Kidney capillary endothelial cell (primary cell): ENCODE data around the gene CALY.
A peak's percentile ranks its signal among the peaks of the same experiment; 100 is the strongest.

Experiments
- DNase-seq: peaks from one replicate; pipeline ENCODE4 v3.0.0-alpha.2; 2018; ENCODE audit warnings: low spot score

CALY gene

DNA sequence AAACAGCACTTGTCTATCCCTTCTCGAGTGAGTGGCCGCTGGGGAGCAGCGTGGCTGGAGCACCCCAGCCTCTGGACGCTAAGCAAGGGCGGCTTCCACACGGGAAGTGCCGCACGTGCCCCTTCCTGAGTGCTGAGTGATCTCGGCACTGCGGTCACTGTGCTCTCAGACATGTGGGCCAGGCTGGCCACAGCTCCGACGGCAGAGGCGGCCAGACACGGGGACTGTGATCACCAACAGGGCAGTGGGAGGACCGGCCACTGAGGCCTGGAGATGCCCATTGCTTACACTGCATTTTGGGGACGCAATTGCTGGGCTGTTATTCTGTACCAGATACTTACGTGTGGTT is 29.4 kb upstream of the CALY start:
- DNase-seq: no peak

DNA sequence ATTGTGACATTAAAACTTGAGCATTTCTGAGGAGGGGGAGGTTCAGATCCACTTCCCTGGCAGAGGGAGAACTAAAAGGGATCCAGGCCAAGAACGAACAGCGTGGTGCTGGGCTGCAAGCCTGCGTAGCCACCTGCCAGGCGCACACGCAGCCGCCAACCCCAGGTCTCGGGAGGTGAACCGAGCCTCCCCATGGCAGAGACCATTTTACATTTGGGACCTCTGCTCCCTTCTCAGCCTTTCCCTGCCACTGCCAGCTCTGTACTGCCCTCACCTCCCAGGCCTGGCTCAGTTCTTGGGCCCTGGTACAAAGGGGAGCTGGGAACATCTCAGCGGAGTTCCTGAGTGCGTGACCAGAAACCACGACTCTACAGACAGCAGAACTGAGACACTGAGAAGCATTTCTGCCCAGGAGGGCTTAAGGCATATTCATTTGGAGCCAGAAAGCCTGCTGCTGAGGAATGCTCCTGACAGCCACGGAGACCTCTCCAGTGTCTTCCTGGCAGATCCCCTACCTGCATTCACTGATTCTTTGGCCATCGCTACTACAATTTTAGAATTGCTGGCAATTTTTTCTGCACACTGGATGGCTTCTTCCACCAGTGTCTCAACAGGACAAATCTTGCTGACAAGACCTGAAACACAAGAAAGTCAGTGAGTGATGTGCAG is 28.9 kb upstream of the CALY start:
- no peak for DNase-seq

DNA sequence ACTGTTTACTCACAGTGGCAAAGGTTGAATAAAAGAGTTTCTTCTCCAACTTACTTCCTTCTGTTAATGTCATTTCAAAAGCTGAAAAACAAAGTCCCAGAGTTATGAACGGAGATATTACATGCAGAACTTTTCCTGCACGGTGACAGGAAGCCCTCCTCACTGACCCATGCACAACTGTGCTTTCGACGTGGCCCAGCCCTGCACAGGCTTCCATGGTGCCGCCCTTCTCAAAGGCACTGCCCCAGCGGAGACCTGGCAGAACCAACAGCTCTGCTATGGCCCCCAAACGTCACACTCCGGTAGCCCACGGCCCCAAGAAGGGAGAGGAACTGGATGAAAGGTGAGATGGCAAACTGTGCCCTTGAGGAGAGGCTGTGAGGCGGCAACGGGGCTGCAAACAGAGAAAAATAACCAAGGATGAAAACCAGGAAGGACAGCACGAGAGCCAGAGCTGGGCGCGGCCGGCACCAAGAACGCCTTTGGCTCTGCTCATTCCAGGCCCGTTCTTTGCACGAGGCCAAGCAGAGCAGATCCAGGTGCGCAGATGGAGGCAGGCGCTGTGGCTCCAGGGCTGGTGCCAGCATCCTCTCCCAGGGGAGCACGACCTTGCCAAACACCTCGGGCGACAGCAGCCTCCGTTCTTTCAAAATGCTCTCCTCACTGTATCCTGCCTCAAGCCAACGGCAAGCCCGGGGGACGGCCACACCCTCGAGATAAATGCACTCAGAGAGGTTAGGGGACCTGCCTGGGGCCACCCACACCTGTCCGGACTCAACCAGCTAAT is 28.1 kb upstream of the CALY start:
- no peak for DNase-seq

DNA sequence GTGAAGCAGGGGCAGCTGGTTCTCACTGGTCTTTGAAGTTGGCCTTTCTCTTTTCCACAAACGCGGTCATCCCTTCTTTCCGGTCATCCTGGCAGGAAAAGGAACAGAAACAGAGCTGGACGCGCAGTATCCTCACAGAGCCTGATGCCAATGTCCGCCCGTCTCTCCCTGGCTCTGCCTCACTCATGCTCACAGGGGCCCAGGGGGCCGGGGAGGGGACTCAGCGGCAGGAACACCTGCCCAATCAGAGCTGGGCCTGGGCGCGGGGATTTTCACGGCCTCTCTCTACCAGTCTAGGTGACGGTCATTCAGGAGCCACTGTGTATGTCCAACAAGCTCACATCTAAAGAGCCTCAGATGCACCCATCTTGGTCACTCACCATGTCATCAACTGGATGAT is 26.1 kb upstream of the CALY start:
- DNase-seq: no peak

DNA sequence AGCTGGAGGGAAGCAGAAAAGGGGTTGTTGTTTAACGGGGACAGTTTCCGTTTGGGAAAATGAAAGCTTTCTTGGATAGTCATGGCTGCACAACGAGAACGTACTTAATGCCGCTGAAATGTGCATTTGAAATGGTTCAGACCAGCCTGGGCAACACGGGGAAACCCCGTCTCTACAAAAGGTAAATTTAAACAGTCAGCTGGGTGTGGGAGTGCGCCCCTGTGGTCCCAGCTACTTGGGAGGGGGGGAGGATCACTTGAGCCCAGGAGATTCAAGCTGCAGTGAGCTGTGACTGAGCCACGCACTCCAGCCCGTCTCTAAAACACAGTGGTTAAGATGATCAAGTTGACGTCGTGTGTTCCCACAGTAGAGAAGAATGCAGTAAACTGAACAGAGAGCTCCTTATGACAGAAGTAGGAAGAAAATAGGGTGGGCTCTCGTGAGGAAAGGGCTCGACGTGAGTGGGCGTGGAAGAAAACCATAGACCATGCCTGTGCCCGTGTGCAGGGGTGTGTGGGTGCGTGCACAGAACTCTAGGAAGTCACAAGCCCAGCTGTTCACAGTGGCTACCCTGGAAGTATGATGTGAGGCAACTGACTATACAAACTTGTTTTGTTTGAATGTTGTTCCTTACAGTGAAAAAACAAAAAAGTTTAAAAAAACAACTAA is 25.2 kb upstream of the CALY start:
- no peak for DNase-seq

DNA sequence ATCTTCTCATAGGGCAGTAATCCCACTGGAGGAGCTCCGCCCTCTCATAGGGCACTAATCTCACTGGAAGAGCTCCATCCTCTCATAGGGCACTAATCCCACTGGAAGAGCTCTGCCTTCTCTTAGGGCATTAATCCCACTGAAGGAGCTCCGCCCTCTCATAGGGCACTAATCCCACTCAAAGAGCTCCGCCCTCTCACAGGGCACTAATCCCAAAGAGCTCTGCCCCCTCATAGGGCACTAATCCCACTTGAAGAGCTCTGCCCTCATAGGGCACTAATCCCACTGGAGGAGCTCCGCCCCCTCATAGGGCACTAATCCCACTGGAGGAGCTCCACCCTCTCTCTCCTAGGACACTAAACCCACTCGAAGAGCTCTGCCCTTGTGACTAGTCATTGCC is 24.5 kb upstream of the CALY start:
- no peak for DNase-seq

DNA sequence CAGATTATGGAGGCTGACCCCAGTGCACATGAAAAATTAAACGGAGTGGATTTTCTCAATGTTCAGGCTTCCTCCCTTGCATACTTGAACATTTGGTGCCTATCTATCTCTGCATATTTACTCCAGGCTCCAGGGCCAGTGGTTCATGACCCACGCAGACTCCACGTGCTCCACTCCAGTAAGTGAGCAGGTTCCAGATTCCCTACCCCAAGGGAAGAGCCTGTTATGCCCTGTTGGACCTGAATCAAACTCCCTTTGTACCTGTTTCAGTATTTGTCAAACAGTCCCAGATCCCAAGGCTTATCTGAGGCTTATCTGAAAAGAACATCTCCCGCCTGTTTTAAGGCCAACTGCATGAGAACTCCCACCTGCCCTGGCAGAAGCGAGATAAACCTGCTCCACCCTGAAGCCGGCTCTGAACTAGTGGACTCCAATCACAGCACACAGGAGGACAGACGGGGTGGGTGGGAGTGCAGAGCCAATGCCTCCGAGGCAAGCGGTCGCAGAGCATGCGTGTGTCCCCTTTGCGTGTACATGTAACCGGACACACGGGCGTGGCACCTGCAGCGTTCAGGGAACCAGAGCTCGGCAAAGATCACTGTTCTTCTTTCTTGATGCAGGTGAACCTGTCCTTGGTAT is 23.4 kb upstream of the CALY start:
- DNase-seq: no peak

DNA sequence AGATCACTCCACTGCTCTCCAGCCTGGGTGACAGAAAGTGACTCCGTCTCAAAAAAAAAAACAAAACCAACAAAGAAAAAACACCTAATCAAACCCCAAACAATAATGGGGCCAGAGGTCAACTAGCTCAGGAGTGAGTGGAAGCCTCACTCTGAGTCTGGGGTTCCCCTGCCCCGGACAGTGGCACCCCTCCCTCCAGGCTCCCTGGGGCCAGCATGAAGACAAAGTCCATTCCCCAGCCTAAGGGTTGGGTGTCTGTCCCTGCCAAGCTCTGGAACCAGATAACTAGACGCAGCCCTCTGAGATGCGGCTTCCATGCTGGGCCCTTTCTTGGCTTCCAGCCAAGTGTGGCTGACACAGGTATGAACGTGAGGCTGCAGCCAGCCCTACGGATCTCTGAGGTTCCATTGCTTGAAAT is 22.9 kb upstream of the CALY start:
- no peak for DNase-seq

DNA sequence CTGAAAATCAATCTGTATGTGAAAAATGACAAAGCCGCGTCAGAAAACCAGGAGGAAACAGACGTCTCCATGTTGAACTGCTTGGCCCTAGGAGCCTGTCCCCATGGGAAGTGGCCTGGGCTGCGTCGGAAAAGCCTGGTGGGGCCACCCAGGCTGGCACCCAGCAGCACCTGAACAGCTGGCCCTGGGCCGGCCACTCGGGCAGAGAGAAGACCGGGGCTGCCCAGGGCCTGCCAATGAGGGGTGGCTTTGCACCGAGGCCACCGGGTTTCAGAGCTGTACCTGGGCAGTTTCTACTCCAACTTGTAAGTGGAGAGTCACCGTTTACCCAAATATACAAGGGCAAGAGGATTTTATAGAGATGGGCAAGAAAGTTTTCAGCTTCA is 22.2 kb upstream of the CALY start:
- no peak for DNase-seq

DNA sequence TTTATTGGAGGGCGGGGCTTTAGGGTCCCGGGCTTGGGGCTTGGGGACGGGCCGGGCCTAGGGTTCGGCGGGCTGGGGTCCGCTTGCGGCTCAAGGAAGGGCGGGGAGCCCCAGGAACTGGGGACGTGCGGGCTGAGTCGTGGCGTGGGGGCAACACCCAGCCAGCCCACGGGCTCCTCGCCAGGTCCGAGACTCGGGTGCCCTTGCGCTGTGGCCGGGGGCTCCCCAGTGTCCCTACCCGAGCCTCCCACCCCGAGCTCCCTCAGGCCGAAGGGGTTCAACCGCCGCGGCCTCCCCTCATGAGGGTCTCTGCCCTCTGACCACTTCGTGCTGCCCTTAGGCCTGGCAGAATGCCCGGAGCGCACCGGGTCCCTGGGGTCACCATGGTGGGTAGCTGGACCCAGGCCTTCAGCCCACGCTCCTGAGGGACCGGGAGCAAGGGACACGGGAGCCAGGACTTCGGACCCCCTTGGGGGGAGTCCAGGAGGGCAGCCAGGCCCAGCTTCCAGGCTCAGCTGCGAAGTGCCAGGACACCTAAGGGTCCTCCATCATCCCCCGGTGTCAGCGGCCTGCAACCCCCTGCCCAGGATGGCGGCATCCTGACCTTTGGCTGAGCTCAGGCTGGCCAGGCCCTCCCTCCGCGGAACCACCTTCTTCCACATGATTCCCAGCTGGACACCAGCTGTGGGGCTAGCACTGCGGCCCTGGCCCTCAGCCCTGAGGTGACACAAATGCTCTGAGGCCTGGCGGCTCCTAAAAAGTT is 21.6 kb upstream of the CALY start:
- no peak for DNase-seq

DNA sequence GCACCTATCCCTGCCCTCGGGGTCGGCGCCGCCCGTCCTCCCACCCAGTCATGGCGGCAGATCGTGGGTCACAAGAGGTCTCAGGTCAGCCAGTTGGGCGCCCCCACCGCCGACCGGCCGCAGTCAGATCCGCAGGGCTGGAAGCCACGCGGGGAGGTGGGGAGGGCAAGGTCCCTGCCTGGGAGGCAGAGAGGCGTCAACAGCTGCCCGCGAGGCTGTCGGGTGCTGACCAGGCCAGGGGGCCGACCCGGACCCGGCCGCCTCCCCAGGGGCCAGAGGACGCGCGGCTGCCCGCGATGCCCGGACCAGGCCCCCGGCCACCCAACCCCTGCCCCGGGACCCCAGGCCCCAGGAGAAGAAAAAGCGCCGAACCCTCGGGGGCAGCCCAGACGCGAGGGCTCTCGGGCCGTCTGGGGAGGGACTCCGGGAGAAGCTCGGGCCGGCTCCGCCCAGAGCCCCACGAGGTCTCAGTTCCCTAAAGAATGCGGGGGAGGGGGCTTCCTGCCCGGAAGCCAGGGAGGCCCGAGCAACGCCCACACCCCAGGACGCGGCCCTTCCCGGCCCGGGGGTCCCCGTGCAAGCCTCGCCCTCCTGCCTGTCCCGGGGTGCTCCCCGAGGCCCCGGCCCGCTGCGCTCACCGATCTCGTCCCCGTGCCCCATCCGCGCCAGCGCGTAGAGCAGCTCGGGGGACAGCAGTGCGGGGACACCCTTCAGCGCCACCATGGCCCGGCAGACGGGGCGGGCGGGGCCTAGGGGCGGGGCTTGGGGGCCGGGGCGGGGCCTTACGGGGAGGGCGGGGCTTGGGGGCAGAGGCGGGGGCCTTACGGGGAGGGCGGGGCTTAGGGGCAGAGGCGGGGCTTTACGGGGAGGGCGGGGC is 20.8 kb upstream of the CALY start, which contains the start of gene FUOM:
TSS of gene FUOM (minus strand) at position 735 of the 877 bp plus-strand sequence. CDS start at position 723, 12 bp downstream.
- DNase-seq: peak; percentile 69

DNA sequence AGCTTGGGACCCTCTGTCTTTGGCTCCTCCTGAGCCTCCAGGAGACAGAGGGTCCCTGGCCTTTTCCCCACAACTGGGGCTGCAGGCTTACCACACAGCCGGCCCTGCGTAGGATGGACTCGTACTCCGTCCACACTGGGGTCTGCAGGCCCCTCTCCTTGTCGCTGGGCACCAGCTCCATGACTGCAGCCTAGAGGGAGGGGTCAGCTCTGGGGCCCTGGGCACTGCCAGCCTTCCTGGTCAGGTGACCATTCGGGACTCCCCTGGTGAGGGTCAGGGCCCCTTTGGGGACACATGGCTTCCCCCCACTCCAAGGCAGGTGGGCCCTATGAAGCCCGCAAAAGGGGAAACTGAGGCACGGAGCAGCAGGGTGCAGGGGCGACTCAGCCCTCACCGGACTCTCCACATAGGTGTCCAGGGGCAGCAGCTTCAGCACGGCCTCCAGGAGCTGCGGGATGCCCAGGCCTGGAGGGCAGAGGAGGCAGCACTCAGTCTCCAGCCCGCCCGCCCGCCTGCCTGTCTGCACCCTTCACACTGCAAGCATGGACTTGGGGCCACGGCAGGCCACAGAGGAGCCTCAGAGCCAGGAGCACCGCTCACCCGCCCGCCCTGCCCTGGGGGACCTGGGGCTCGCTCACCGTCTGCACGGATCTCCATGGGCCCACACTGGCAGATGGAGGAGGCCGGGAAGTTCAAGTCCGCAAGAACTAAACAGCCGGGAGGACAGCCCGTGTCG is 20.0 kb upstream of the CALY start:
- no peak for DNase-seq

DNA sequence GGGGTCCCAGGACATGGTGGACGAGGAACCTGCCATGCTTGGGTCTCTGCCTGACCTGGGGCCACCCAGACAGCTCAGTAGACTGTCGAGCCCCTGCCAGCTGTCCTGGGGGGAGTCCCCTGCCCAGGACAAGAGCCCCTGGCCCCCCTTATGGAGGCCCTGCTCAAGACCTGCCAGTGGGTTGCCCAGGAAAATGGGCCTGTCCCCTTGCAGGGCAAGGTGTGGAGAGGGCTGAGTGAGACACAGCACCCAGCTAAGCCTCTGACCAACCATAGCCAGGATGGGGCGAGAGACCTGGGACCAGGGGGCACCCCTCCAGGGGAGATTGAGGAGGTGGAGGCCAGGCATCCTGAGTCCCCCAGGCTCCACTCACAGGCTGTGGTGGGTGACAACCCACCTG is 19.3 kb upstream of the CALY start:
- no peak for DNase-seq

DNA sequence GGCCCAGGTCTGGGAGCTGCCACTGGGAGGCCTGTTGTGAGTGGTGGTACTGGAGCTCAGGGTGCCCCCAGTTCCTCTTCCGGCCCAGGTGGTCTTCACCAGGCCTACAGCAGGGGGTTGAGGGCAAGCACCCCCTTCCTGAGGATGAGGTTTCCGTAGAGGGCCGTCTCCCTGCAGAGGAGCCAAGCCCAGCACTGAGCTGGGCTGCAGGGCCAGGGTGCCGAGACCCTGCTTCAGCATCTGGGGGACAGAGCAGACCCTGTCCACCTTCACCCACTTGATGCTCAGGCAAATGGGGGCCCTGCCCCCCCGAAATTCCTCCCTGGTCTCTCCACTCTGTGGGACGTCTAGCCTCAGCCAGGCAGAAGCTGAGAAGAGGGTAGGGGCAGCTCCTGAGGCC is 18.6 kb upstream of the CALY start:
- DNase-seq: no peak

DNA sequence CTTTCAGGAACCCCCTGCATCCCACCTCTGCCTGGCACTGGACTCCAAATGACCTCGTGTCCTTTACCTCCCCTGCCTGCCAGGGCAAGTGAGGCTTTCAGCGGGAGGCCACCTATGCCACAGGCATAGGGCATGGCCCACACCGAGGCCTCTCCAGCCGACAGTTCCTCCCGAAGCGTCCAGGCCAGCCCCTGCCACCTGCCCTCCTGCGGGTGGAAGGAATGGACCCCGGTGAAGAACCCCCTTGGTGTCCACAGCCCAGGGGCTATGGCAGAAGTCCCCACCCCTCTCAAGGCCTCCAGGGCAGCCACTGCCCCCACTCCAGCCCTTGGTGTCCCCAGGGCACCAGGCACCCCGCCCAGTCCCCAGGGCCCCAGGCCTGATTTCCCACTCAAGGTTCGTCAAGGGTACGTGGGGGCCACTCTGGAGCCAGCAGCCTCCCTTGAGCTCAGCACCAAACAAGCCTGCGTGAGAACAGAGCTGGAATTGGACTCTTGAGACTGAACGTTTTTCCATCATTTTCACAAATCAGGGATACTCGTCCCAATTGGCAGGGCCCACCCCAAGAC is 18.1 kb upstream of the CALY start:
- DNase-seq: no peak

DNA sequence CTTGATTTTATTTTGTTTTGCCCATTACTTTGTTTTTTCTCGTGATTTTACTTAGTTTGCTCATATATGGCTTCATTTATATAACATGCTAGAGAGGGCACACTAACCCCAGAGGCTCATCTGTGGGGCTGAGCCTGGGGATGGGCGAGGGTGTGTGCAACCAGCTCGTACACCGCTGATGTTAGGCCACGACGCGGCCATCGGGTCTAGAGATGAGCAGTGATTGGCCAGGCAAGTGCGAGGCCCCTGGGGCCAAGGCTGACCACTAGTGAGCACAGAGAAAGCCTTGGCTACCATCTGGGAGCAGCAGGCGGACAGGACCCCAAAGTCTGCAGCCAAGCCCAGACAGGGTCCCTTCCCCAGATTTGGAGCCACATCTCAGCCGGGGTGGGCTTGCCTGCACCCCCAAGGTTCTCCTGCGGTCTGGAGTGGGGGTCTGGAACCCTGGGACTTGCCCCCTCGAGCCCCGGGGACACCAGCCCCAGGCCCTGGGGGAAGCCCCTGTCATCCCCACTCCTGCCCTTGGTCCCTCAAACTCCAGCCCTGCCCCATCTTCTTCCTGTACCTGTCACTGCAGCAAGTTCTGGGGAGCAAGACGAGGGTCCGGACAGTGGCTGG is 17.4 kb upstream of the CALY start:
- DNase-seq: no peak

DNA sequence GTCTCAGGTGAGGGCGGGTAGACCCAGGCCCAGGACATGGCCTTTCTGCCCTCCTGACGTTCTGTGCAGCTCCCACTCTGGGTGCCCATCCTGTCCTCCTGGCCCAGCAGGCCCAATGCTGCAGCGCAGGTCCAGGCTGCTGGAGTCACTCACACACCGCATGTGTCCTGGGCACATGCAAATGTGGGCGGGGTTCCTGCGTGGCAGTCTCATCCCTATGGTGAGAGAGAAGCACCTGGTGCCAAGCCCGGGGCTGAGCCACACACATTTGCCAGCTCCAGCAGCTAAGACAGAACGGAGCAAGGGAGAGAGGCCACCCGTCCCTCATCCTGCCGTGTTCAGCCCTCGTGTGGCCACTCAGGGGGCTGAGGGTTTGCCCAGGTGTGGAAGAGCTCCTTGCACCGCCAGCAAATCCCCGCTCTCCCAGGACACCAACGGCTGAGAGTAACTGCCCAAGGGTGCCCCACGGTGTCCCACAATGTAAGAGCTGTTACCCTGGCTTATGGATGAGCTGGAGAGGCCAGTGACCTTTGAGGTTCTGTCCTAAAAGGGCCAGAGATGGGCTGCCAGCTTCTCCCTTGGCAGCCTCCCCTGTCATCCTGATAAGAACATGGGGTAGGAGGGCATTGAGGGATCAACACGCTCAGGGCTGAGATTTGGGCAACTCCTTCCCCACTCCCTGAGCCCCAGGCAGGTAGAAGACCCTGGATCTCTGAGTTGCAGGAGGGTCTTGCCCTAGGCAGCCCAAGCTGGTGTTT is 16.7 kb upstream of the CALY start:
- no peak for DNase-seq

DNA sequence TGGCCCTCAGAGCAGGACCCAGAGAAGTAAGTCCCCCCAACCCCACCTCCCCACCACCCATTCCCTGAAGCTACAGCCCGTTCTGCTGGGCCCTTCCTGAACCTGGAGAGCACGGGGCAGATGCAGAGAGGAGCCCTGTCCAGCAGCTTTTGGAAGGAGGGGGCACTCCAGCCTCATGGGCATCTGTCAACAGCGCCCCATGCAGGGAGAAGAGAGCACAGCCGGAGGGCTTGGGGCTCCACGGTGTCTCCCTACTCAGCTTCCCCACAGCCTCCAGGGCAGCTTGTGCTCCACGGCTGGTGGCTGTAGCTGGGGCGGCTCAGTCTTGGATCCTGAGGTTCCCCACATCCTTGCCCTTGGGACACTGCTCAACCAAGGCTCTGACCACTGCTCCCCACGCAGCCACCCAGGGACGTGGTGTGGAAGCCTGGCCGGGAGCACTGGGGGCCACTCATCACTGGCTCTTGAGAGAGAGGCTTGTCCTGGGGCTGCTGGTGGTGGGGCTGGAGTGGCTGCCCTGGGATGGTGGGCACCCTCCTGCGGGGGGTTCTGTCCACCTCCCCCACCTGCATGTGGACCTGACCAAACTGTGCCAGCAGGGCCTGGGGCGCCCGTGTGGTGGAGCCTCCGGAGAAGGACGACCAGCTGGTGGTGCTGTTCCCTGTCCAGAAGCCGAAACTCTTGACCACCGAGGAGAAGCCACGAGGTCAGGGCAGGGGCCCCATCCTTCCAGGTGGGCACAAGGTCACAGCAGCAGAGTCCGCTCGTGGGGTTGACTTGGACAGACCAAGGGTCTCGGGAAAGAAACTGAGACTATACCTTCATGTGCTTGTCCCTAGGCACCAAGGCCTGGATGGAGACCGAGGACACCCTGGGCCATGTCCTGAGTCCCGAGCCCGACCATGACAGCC is 15.0 kb upstream of the CALY start:
- DNase-seq: no peak
